ENCODE measurements around the gene GARIN5B. TPM values are rescaled to one million over a fixed set of nuclear protein-coding genes. Genes with fewer than 3 reads are reported as not detected.

GARIN5B gene
- total and polyA plus RNA-seq, 12 donors: not detected

- H3K36me3 ChIP-seq: peaks cover 0 to 35% (median 0%) of the 10 kb centered on the region in 9 donors
- DNase-seq (no peak), ATAC-seq (no peak)
- H3K27me3 ChIP-seq: no peaks in the 10 kb centered on the region
- WGBS, 2 donors: 90 to 92% methylated on average over 5 of the region's 5 CpGs
- H3K27ac ChIP-seq: no peak overlapping the region
- H3K4me3 ChIP-seq: no peak overlapping the region
- H3K9me3 ChIP-seq: peaks cover 0 to 6% (median 0%) of the 10 kb centered on the region in 11 donors
- no peak for TF ChIP-seq CTCF (IDR thresholded peaks at IDR 0.05)
- intact Hi-C loops (cut with DNase I): loop anchor here in 4 of 10 donors (5.0 to 10.0 kb wide), 3 partner anchors 63 to 105 kb away; partner anchors contain the start of genes RPL28 (in 2 of the 4), TMEM238 (in 2 of the 4) and IL11 (in 1 of the 4)
- H3K4me1 ChIP-seq: no peaks in the 10 kb centered on the region
Observed at GRCh38 chr19:55309448-55309847, 53.6 kb downstream of the GARIN5B start.

GRCh38 chr19:55308281-55308680 lies 54.8 kb downstream of the GARIN5B start:
- Histone ChIP-seq H3K4me1 (no peaks in the 10 kb centered on the region), H3K27ac (no peak overlapping the region), H3K9me3 (peaks cover 0 to 6% (median 0%) of the 10 kb centered on the region in 11 donors), H3K36me3 (peaks cover 0 to 44% (median 0%) of the 10 kb centered on the region in 9 donors), H3K27me3 (no peaks in the 10 kb centered on the region), H3K4me3 (no peak overlapping the region)
- 96 to 97% methylated on average over 11 of the region's 11 CpGs for WGBS, 2 donors
- DNase-seq (no peak), ATAC-seq (no peak)
- intact Hi-C loops (cut with DNase I): loop anchor here in 4 of 10 donors (5.0 to 10.0 kb wide), 3 partner anchors 64 to 107 kb away; partner anchors contain the start of genes RPL28 (in 2 of the 4), TMEM238 (in 2 of the 4) and IL11 (in 1 of the 4)
- no peak for TF ChIP-seq CTCF (IDR thresholded peaks at IDR 0.05)

- DNase-seq: no peak
- WGBS, 2 donors: 83 to 90% methylated on average over 3 of the region's 3 CpGs
- H3K36me3 ChIP-seq: peaks cover 0 to 52% (median 0%) of the 10 kb centered on the region in 9 donors
Observed at GRCh38 chr19:55306712-55307111, 56.3 kb downstream of the GARIN5B start.

More at GRCh38 chr19:55306712-55307111, 56.3 kb downstream of the GARIN5B start:
- ATAC-seq: no peak
- Histone ChIP-seq H3K4me3 (no peak overlapping the region), H3K27ac (no peak overlapping the region), H3K27me3 (no peaks in the 10 kb centered on the region), H3K9me3 (peaks cover 0 to 6% (median 0%) of the 10 kb centered on the region in 11 donors), H3K4me1 (peaks cover 0 to 4% (median 0%) of the 10 kb centered on the region in 9 donors)
- intact Hi-C loops (cut with DNase I): loop anchor here in 4 of 10 donors (5.0 to 10.0 kb wide), 3 partner anchors 66 to 108 kb away; partner anchors contain the start of genes RPL28 (in 2 of the 4), TMEM238 (in 2 of the 4) and IL11 (in 1 of the 4)
- TF ChIP-seq CTCF (IDR thresholded peaks at IDR 0.05): no peak

Data from heart right ventricle (tissue), 16 donors.